Right lobe of liver (tissue), 4 donors: ENCODE measurements around the gene EYA2.

Experiments
- CTCF ChIP-seq, 4 donors: fragments of 200-600 bp in 3 of 4; fragments of 450-650 bp in 1 of 4; IDR thresholded peaks; one replicate each; pipeline versions ENCODE4 v1.5.1 to v1.8.0; 2016 to 2022; ENCODE audit warnings: antibody characterized with exemption in 4 of 4, mild to moderate bottlenecking in 2 of 4
- POLR2A ChIP-seq: fragments of 450-650 bp; IDR thresholded peaks from one replicate; pipeline ENCODE4 v1.6.1; 2017; ENCODE audit warnings: antibody characterized with exemption, mild to moderate bottlenecking
- donor health status: DM: no; HTN: no; CAD: no.
- donor health status: DM: no; HTN: no; CAD: no.
- donor health status: DM: no; HTN: yes; CAD: no.

GRCh38 chr20:47013606-47014005 lies 119.0 kb downstream of the EYA2 start:
- TF ChIP-seq CTCF (IDR thresholded peaks at IDR 0.05) (no peak), POLR2A (no peak)
